Mucosa of rectum (tissue), 2 donors: Measurements from ENCODE around the gene STK16.

Experiments used
- H3K27ac ChIP-seq, 2 donors: one replicate each; pipeline ENCODE4 v1.7.0; 2013; ENCODE audit warnings: inconsistent platforms in 2 of 2, low read depth in 2 of 2, low read length in 2 of 2
- H3K27me3 ChIP-seq, 2 donors: one replicate each; pipeline ENCODE4 v1.7.0; 2013; ENCODE audit warnings: low read length in 2 of 2; ENCODE audit not compliant: control insufficient read depth in 2 of 2, insufficient read depth in 2 of 2
- H3K36me3 ChIP-seq, 2 donors: one replicate each; pipeline ENCODE4 v1.7.0; 2013; ENCODE audit warnings: low read length in 2 of 2; ENCODE audit not compliant: control insufficient read depth in 2 of 2, insufficient read depth in 2 of 2
- H3K4me1 ChIP-seq, 2 donors: one replicate each; pipeline ENCODE4 v1.7.0; 2013; ENCODE audit warnings: low read length in 2 of 2, mild to moderate bottlenecking in 1 of 2; ENCODE audit not compliant: control insufficient read depth in 2 of 2, insufficient read depth in 2 of 2
- H3K4me3 ChIP-seq, 2 donors: one replicate each; pipeline ENCODE4 v1.7.0; 2013; ENCODE audit warnings: low read length in 2 of 2
- H3K9ac ChIP-seq, 2 donors: one replicate each; pipeline ENCODE4 v1.7.0; 2013; ENCODE audit warnings: low read length in 2 of 2, low read depth in 1 of 2, mild to moderate bottlenecking in 1 of 2
- H3K9me3 ChIP-seq, 2 donors: one replicate each; pipeline ENCODE4 v1.7.0; 2013; ENCODE audit warnings: low read length in 2 of 2; ENCODE audit not compliant: control insufficient read depth in 2 of 2
- donor health status: healthy.
- donor health status: Normal muscosa, but diverticular disease.

The STK16 gene

GRCh38 chr2:219279916-219280516, 34.7 kb downstream of the STK16 start:
- Histone ChIP-seq H3K9me3 (no peaks in the 10 kb centered on the region), H3K4me3 (peak overlapping the region; percentile 82 to 86), H3K36me3 (peaks cover 28 to 30% of the 10 kb centered on the region in 2 donors), H3K27me3 (no peaks in the 10 kb centered on the region), H3K4me1 (peaks cover 23 to 26% of the 10 kb centered on the region in 2 donors), H3K9ac (peak overlapping the region; percentile 91 to 94), H3K27ac (peak overlapping the region; percentile 93 to 96)

GRCh38 chr2:219280651-219281050, 35.4 kb downstream of the STK16 start:
- Histone ChIP-seq H3K9ac (no peak overlapping the region), H3K27ac (no peak overlapping the region), H3K36me3 (peaks cover 28 to 35% of the 10 kb centered on the region in 2 donors), H3K4me1 (peaks cover 23 to 26% of the 10 kb centered on the region in 2 donors), H3K4me3 (no peak overlapping the region), H3K9me3 (no peaks in the 10 kb centered on the region), H3K27me3 (no peaks in the 10 kb centered on the region)

- no peaks in the 10 kb centered on the region for H3K27me3 ChIP-seq
- peaks cover 23 to 26% of the 10 kb centered on the region in 2 donors for H3K4me1 ChIP-seq
- H3K9ac ChIP-seq, result no peak overlapping the region
- H3K9me3 ChIP-seq, result no peaks in the 10 kb centered on the region
- no peak overlapping the region for H3K4me3 ChIP-seq
- H3K36me3 ChIP-seq, result peaks cover 28 to 36% of the 10 kb centered on the region in 2 donors
- no peak overlapping the region for H3K27ac ChIP-seq
Measured at GRCh38 chr2:219281588-219281987, 36.3 kb downstream of the STK16 start.

- H3K36me3 ChIP-seq, result peaks cover 28 to 36% of the 10 kb centered on the region in 2 donors
- H3K4me1 ChIP-seq, result peaks cover 22 to 26% of the 10 kb centered on the region in 2 donors
- H3K9me3 ChIP-seq, result no peaks in the 10 kb centered on the region
- H3K27ac ChIP-seq, result no peak overlapping the region
- H3K27me3 ChIP-seq, result no peaks in the 10 kb centered on the region
- H3K4me3 ChIP-seq, result no peak overlapping the region
- no peak overlapping the region for H3K9ac ChIP-seq
Measured at GRCh38 chr2:219282375-219282774, 37.1 kb downstream of the STK16 start.

GRCh38 chr2:219282943-219283581, 37.8 kb downstream of the STK16 start:
- Histone ChIP-seq H3K27me3 (no peaks in the 10 kb centered on the region), H3K9ac (no peak overlapping the region), H3K4me3 (no peak overlapping the region), H3K27ac (no peak overlapping the region), H3K9me3 (no peaks in the 10 kb centered on the region), H3K4me1 (peaks cover 16 to 20% of the 10 kb centered on the region in 2 donors), H3K36me3 (peaks cover 28 to 36% of the 10 kb centered on the region in 2 donors)

- H3K27ac ChIP-seq, result no peak overlapping the region
- H3K4me1 ChIP-seq, result peaks cover 6 to 8% of the 10 kb centered on the region in 2 donors
- no peaks in the 10 kb centered on the region for H3K9me3 ChIP-seq
- peaks cover 28 to 36% of the 10 kb centered on the region in 2 donors for H3K36me3 ChIP-seq
- no peaks in the 10 kb centered on the region for H3K27me3 ChIP-seq
- no peak overlapping the region for H3K9ac ChIP-seq
- H3K4me3 ChIP-seq, result no peak overlapping the region
Measured at GRCh38 chr2:219284501-219285372, 39.5 kb downstream of the STK16 start.

- no peak overlapping the region for H3K9ac ChIP-seq
- peaks cover 28 to 36% of the 10 kb centered on the region in 2 donors for H3K36me3 ChIP-seq
- peaks cover 0 to 2% of the 10 kb centered on the region in 2 donors for H3K4me1 ChIP-seq
- no peak overlapping the region for H3K4me3 ChIP-seq
- no peaks in the 10 kb centered on the region for H3K27me3 ChIP-seq
- H3K27ac ChIP-seq, result no peak overlapping the region
- H3K9me3 ChIP-seq, result no peaks in the 10 kb centered on the region
Measured at GRCh38 chr2:219285373-219285735, 40.1 kb downstream of the STK16 start.

GRCh38 chr2:219285894-219286425, 40.7 kb downstream of the STK16 start:
- peaks cover 0 to 2% of the 10 kb centered on the region in 2 donors for H3K4me1 ChIP-seq
- no peaks in the 10 kb centered on the region for H3K9me3 ChIP-seq
- H3K9ac ChIP-seq, result no peak overlapping the region
- no peak overlapping the region for H3K27ac ChIP-seq
- no peak overlapping the region for H3K4me3 ChIP-seq
- H3K27me3 ChIP-seq, result no peaks in the 10 kb centered on the region
- H3K36me3 ChIP-seq, result peaks cover 26 to 36% of the 10 kb centered on the region in 2 donors

- H3K27ac ChIP-seq, result no peak overlapping the region
- peaks cover 20 to 32% of the 10 kb centered on the region in 2 donors for H3K36me3 ChIP-seq
- H3K9ac ChIP-seq, result no peak overlapping the region
- H3K27me3 ChIP-seq, result no peaks in the 10 kb centered on the region
- no peaks in the 10 kb centered on the region for H3K4me1 ChIP-seq
- H3K9me3 ChIP-seq, result no peaks in the 10 kb centered on the region
- H3K4me3 ChIP-seq, result no peak overlapping the region
Measured at GRCh38 chr2:219286436-219287115, 41.3 kb downstream of the STK16 start.
